Loucy (cell line): ENCODE results near the gene PACRGL.

Experiments used
- CTCF ChIP-seq: fragments of 200-600 bp; sonication (generic); conservative IDR thresholded peaks from 2 replicates; pipeline ENCODE4 v1.5.1; 2014; ENCODE audit warnings: mild to moderate bottlenecking, antibody characterized with exemption, low read length
- EZH2phosphoT487 ChIP-seq: fragments of 200-600 bp; IDR thresholded peaks from 2 replicates; pipeline ENCODE4 v1.6.1; 2018; ENCODE audit warnings: antibody characterized with exemption, mild to moderate bottlenecking, moderate library complexity, borderline replicate concordance

GRCh38 chr4:20652226-20652885 is 47.9 kb upstream of the PACRGL start:
- TF ChIP-seq CTCF (no peak), EZH2phosphoT487 (no peak)
